ENCODE measurements around the gene KLHL5.

DNA sequence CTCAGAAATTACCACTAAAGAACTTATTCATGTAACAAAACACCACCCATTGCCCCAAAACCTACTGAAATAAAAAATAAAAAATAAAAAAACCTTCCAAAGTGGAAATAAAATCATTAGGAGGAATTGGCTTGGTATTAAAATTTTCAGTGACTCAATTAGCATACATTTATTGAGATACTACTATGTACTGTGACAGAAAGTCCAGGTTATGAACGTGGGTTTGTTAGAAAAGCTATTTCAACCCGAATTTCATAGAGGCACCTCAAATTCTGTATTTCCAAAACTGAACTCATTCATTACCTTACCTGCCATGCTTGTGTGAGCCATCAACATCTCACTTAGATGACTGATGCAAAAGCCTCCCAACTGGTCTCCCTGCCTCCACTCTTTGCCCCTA is 16.8 kb downstream of the KLHL5 start:
- TF ChIP-seq CTCF (conservative IDR thresholded peaks at IDR 0.05; ENCODE audit: low read depth, low read length), result no peak
- TF ChIP-seq BHLHE40 (IDR thresholded peaks at IDR 0.05; ENCODE audit: low read depth, low read length), result no peak
- no peak for TF ChIP-seq CHD1 (IDR thresholded peaks at IDR 0.05; ENCODE audit: low read depth, low read length)
- TF ChIP-seq RAD21 (IDR thresholded peaks at IDR 0.05; ENCODE audit: low read length), result no peak
- TF ChIP-seq POLR2A (IDR thresholded peaks at IDR 0.05; ENCODE audit: low read depth, low read length), result no peak
- TF ChIP-seq MXI1 (IDR thresholded peaks at IDR 0.05; ENCODE audit: borderline replicate concordance, low read depth, low read length), result no peak
- TF ChIP-seq, protein P1, sequence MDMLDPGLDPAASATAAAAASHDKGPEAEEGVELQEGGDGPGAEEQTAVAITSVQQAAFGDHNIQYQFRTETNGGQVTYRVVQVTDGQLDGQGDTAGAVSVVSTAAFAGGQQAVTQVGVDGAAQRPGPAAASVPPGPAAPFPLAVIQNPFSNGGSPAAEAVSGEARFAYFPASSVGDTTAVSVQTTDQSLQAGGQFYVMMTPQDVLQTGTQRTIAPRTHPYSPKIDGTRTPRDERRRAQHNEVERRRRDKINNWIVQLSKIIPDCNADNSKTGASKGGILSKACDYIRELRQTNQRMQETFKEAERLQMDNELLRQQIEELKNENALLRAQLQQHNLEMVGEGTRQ (IDR thresholded peaks at IDR 0.05; ENCODE audit: low read depth, low read length), result no peak

Measured in IMR-90 (cell line).